OCI-M2 (cell line): Measurements from ENCODE around the gene SETX.
"Not testable (repeated sequence)": the region's sequence is repeated elsewhere in the genome, so short reads cannot be mapped to it uniquely, and the experiment has no call there.

ENCODE experiments used
- DNase-seq: peaks from one replicate; lab custom pipeline; 2025; ENCODE audit not compliant: unreplicated experiment; lab: John Stamatoyannopoulos, UW

SETX gene

GRCh38 chr9:132288966-132289365, 65.8 kb downstream of the SETX start:
- DNase-seq = no peak

GRCh38 chr9:132288361-132288760, 66.4 kb downstream of the SETX start:
- DNase-seq = no peak

- no peak for DNase-seq
These were observed 67.5 kb downstream of the SETX start for GRCh38 chr9:132287256-132287760.

GRCh38 chr9:132283863-132284262, 70.9 kb downstream of the SETX start:
- no peak for DNase-seq

- no peak for DNase-seq
These were observed 71.6 kb downstream of the SETX start for GRCh38 chr9:132283165-132283564.

- no peak for DNase-seq
These were observed 79.9 kb downstream of the SETX start for GRCh38 chr9:132274861-132275260.

- not testable (repeated sequence) for DNase-seq
These were observed 84.9 kb downstream of the SETX start for GRCh38 chr9:132269704-132270516.

- peak; percentile 35 for DNase-seq
These were observed 85.9 kb downstream of the SETX start for GRCh38 chr9:132268725-132269352.

GRCh38 chr9:132267660-132268059, 87.1 kb downstream of the SETX start:
- DNase-seq = no peak

GRCh38 chr9:132266017-132266416, 88.8 kb downstream of the SETX start:
- no peak for DNase-seq

- no peak for DNase-seq
These were observed 93.9 kb downstream of the SETX start for GRCh38 chr9:132260846-132261245.

GRCh38 chr9:132250324-132251262, 104.2 kb downstream of the SETX start:
- no peak for DNase-seq

GRCh38 chr9:132249690-132250089, 105.1 kb downstream of the SETX start:
- DNase-seq = no peak

- DNase-seq = no peak
These were observed 105.7 kb downstream of the SETX start for GRCh38 chr9:132249123-132249522.

GRCh38 chr9:132247942-132248341, 106.8 kb downstream of the SETX start:
- DNase-seq = no peak

GRCh38 chr9:132245465-132245864, 109.3 kb downstream of the SETX start:
- DNase-seq = no peak

GRCh38 chr9:132244582-132245455, 110.0 kb downstream of the SETX start:
- no peak for DNase-seq

GRCh38 chr9:132243156-132244074, 111.4 kb downstream of the SETX start:
- DNase-seq = no peak

GRCh38 chr9:132242621-132243155, 112.1 kb downstream of the SETX start:
- DNase-seq = no peak
